Measurements from ENCODE around the gene HSPA4L. TPM values are rescaled to one million over a fixed set of nuclear protein-coding genes. Genes with fewer than 3 reads are reported as not detected.

The HSPA4L gene
- total RNA-seq, 1 experiment from 2014 or later, result 18.6 TPM

- TF ChIP-seq FOSL1 (IDR thresholded peaks at IDR 0.05; ENCODE audit: low read depth) (no peak), RAD21 (IDR thresholded peaks at IDR 0.05; ENCODE audit: low read depth) (no peak), ATF3 (IDR thresholded peaks at IDR 0.05) (no peak), MAX (IDR thresholded peaks at IDR 0.05) (no peak), POLR2AphosphoS5 (IDR thresholded peaks at IDR 0.05; ENCODE audit: low read depth, low read length) (no peak), POLR2A (IDR thresholded peaks at IDR 0.05; ENCODE audit: borderline replicate concordance, extremely low read depth, insufficient read depth, insufficient read length) (no peak), EZH2phosphoT487 (IDR thresholded peaks at IDR 0.05; ENCODE audit: borderline replicate concordance) (no peak), JUND (IDR thresholded peaks at IDR 0.05) (no peak), ZNF274 (IDR thresholded peaks at IDR 0.05; ENCODE audit: low read depth, low read length) (no peak), SRF (IDR thresholded peaks at IDR 0.05; ENCODE audit: low read depth) (no peak), EGR1 (IDR thresholded peaks at IDR 0.05; ENCODE audit: low read depth) (no peak), SP1 (IDR thresholded peaks at IDR 0.05; ENCODE audit: low read depth) (no peak), YY1 (IDR thresholded peaks at IDR 0.05; ENCODE audit: extremely low read depth, insufficient replicate concordance, low read depth, low read length) (no peak), SIN3A (IDR thresholded peaks at IDR 0.05; ENCODE audit: low read depth) (no peak), CTCF (IDR thresholded peaks at IDR 0.05 in 2 of 3, conservative IDR thresholded peaks at IDR 0.05 in 1 of 3; ENCODE audit: borderline replicate concordance in 1 of 3, insufficient read depth in 1 of 3, low read depth in 2 of 3, low read length in 2 of 3) (no peak), ZFX (IDR thresholded peaks at IDR 0.05) (no peak), CBX3 (IDR thresholded peaks at IDR 0.05; ENCODE audit: low read depth) (no peak)
- no peak for ATAC-seq
- Histone ChIP-seq H3K27ac (ENCODE audit: low read depth, low read length) (no peak overlapping the region), H3K4me2 (ENCODE audit: low read length) (no peak overlapping the region), H3K9me3 (ENCODE audit: control insufficient read depth in 1 of 2, insufficient read depth in 1 of 2, low read depth in 1 of 2, low read length in 2 of 2) (no peaks in the 10 kb centered on the region), H3K9ac (ENCODE audit: low read length) (no peak overlapping the region), H3K4me3 (replicated peaks in 1 of 2; ENCODE audit: low read depth in 1 of 2, low read length in 2 of 2) (no peak overlapping the region), H3K36me3 (ENCODE audit: control insufficient read depth in 1 of 2, insufficient read depth in 2 of 2, low read length in 2 of 2) (no peaks in the 10 kb centered on the region; a peak in 2 of 4 replicates), H2AFZ (ENCODE audit: low read depth, low read length, poor library complexity, severe bottlenecking) (no peak overlapping the region), H3K4me1 (ENCODE audit: control insufficient read depth in 1 of 2, insufficient read depth in 2 of 2, low read length in 2 of 2) (no peaks in the 10 kb centered on the region), H3K9me2 (ENCODE audit: insufficient read depth) (no peaks in the 10 kb centered on the region), H4K20me1 (ENCODE audit: insufficient read depth) (no peaks in the 10 kb centered on the region), H3K27me3 (ENCODE audit: insufficient read depth, low read length) (no peaks in the 10 kb centered on the region), H3K79me2 (ENCODE audit: insufficient read depth, low read length) (no peaks in the 10 kb centered on the region)
- intact Hi-C loops (cut with micrococcal nuclease), result no loop called here
- ChIA-PET POLR2A (no interaction called here), CTCF (no interaction called here), RAD21 (ENCODE audit: low non-redundant PET in 1 of 2, low total read pairs in 2 of 2, uncharacterized antibody in 2 of 2, unreplicated experiment in 2 of 2) (no interaction called here)
- no TSS peak for BruUV-seq (replicated peaks)
- DNase-seq (ENCODE audit: low read depth, low spot score), result no peak
Observed at GRCh38 chr4:127828121-127828520, 46.0 kb downstream of the HSPA4L start.

Measured in HCT116 (cell line).